Kidney tubule cell (primary cell): ENCODE results near the gene MARCHF3.

ENCODE experiments used
- DNase-seq: peaks from one replicate; pipeline ENCODE4 v3.0.0-alpha.2; 2018; ENCODE audit warnings: low spot score

Gene MARCHF3

DNA sequence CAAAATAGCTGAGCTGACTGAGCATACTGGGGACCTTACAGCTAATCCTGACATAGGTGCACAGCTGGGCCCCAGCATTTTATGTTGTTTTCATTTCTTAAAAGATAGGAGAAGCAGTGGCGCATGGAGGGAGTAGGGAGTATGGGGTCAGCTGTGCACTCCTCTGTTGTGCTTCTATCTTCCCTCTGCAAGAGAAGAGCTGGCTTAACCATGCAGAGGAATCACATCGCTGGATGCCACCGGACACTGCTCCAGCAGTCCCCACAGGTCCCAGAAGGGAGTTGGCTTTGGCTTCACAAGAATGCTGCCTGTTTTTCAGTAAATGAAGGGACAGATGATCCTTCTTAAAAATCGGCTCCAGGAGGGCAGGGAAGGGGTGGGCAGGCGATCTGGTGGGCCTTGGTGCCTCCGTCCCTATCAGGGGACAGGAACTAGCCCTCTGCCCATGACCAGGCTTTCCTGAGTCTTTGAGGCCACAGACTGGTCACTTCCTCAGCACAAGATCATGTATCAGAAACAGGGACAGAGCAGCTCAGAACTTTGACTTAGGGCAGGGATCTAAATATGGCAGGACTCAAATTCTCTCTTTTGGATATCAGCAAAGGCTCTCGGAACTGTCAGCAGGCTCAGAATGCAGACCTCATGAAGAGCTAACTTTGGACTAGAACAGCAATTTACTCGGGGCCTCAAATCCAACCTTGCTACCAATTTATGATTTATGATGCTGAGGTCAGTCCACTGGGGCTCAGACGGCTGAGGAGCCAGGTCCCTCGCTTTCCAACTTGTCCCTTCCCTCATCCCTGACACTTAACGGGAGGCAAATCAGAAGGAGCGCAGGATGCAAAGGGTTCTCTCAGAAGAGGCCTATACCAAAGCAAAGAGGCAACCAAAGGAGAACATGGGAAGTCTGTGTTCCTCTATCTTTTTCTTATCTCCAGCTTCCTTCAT, 47.2 kb downstream of the MARCHF3 start:
- no peak for DNase-seq

DNA sequence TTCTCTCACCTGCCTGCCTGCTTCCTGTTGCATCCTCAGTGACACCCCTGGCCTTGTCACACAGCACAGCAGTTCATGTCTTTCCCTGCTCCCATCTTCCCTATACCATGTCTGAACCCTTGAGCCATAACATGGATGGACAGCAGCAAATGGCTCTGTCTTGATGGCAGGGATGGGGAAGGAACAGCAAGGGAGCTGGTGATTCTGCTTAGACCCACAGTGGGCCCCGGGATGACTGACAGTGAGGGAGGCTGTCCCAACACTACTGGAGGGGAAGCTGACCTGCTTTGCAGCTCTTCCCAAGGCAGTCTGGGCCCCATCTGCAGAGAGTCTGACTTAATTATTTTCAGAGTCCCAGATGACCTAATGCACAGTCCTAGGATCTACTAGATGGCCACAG, 48.2 kb downstream of the MARCHF3 start:
- DNase-seq = no peak

DNA sequence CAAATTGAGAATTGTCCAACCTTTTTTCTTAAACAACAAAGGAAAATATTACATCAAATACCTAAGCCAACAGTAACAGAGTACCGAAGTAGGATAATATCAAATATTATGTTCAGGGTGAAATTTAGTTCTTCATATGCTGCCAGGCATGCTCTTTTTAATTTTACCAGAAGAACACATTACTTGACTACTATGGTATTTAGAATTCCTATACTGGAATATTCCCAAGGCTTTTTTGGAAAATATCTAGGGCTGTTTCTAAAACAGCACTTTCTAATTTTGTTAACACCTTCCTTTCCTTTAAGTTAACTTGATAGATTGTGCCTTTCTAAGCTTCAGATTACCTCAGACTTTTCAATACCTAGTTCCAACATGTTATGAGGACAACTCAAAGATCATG, 48.7 kb downstream of the MARCHF3 start:
- DNase-seq = no peak

DNA sequence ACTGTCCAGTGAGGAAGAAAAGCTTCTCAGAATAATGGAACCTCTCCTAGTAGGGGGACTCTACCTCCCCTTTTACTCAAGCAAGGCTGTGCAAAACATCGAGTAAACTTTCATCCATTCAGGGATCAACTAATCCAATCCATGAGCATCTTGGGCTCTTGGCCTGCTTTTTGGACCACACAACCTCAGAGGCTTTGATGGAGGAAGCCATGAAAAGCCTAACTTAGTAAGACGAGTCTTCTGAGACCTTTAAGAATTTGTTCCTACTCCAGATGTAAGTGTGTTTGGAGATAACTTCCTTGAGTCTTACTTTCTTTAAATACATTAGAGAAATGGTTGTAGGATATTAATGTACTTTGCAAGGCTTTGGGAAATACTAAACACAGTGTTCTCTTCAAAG, 49.1 kb downstream of the MARCHF3 start:
- DNase-seq = no peak

DNA sequence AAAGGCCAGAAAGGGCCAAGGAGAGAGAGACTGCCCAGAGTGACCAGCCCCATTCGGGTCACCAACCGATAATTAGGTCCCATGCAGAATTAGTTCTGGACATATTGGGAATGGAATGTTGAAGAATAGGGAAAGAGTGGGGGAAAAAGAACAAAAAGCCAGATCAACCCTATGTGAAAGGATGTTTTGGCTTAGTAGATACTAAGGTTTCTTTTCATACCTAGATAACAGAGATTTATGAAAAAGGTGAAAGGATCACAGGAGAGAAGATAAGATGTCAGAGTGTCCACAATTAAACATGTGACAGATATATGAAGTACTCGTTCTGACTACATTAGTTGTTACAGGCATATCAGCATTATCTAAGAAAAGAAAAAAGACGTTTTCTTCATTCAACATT, 52.1 kb downstream of the MARCHF3 start:
- no peak for DNase-seq

DNA sequence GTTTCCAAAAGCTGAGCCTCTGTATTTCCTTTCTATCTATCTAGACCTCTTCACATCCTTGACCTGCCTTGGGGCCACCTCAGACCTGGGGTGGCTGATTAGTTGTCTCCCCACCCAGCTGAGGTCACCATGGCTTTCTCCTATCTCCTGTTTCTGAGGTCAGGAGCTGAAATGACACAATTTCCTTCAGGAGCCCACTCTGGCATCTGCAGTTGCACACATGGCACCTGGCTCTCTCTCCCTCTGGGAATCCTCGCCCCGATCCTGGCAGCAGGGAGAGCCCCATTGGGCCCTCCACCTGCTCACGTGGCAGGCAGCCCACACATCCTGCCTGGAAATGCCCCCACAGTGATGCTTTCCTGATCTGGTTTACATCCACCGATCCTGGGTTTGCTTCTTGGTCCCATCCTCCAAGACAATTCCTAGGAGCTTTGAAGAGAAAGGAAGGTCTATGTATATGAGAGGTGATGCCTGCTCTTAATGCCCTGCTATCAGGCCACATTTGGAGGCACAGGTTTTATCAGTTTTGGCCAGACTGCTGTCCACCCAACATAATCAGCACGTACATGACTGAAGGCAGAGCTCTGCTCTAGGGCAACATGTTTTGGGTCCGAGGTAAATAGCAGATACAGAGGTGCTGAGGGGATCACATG, 53.7 kb downstream of the MARCHF3 start:
- DNase-seq = no peak

DNA sequence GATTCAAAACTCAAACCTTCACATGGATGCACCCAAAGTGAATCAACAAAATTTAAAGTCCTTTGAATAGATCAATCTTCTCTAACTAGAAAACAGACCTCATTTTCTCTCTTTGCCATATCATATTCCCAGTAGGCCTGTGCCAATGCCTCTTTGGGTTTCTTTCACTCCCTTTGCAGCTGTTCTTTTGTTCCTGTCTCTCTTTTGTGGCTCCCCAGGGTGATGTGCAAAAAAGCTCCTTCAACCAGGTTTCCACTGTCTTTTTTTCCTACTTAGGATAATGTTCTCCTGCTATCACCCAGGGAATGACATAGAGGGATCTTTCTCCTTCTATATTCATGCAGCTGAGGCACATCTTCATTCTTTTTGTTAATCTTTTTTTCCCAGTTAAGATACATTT, 54.6 kb downstream of the MARCHF3 start:
- DNase-seq = no peak

DNA sequence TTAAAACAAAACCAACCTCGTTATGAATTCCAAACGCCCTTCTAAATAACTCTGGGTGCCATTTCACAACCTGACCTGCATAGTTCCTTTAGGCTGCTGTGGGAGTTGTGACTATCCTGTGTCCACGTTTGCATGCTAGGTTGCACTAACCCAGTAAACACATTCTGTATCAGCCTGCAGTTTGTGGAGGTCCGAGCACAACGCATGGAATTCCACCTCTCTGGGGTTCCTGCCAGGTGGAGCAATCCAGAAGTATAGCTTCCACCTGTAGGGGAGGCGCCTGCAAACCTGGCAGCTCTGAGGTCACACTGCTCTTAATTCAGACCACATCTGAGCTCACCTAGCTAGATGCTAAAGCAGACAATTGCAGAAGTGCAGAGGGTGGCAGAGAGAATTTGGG, 57.2 kb downstream of the MARCHF3 start:
- DNase-seq = no peak

DNA sequence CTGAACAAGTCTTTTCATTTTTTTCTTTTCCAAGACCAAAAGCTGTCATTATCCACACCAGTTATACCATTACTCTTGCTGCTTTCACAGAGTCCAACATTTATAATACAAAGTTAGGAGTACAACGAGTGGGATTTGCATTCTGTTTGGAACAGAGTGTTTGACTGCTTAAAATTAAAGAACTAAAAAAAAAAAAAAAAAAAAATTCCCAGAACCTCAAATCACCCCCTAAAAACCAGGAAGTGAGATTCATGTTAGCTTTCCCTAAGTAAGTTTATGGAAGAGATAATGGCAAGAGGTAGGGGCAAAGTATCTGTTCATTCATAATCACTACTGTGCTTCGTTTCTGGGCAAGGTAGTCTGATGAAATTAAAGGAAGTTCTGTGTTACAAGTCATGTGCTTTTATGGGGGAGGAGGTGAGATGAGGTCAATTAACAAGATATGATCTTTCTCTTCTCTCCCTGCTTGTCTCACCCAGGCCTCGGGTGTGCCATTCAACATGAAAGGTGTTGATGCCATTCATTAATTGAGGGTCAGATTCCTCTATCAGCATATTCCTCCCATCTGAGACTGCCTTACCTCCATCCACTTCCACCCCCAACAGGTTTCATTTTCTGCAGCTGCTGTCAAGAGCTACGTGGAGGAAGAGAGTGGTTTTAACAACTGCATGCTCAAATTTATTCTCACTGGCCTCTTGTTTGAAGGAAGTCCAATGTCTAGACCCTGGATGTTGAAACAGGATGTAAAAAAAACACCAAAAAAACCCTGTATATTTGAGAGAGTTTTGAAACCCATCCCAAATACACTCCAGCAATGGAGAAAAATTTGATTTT, 58.1 kb downstream of the MARCHF3 start:
- no peak for DNase-seq

DNA sequence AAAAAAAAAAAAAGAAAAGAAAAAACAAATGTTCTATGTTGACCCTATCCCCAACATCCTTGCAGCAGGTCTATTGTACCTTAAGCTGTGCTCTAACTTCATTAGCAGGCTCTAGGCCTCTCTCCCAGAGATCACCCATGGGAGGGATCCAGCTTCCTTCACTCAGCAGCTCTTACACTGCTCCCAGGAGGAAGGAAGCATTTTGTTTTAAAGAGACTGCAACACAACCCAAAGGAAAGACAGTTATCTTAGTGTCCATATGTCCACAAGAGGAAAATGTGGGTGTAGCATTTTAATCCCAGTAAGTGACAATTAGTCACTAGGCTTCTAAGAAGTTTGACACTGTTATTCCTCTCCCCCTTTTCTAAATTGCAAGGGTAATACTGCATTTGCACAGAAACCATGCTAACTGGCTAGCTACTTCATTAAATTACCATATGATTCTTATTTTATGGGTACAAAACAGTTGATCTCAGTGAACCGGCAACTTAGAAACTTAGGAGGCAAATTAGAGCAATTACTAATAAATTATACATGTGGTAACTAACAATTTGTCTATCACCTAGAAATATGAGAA, 58.8 kb downstream of the MARCHF3 start:
- DNase-seq = no peak

DNA sequence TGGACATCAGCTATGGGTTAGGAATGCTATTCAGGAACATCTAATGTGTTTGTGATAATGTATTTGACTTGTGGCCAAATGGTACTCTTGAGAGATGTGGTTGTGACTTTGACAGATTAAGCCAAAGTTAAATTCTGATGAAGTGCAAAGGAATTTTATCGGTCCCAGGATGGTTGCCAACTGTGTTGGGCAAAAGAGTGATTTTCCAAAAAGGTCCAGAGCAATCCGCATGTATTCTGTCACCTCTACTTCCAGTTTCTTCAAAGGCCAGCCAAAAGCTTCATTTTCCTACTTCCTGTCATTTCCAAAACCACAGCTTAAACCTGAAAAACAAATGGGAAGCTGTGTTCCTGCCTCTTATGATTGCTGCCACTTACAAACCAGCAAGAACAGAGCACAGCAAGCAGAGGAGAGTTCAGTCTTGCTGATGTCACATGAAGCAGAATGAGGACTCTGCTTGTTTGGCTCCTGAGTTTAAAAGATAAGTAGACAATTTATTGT, 59.8 kb downstream of the MARCHF3 start:
- DNase-seq = no peak

DNA sequence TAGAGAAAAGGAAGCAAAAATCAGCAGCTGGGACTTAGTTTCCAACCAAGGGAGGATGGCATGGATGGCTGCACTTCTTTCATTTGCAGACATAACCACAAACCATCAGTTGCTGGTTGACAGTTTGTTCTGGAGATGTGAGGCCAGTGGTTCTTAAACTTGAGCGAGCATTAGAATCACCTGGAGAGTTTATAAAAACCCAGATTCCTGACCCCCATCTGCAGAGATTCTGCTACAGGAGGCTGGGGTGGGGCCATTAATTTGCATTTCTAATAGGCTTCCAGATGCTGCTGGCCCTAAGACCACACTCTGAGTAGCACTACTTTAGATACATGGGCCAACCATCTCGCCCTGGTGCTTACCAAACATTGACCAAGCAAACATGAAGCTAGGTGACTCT, 60.8 kb downstream of the MARCHF3 start:
- peak; percentile 6 for DNase-seq

DNA sequence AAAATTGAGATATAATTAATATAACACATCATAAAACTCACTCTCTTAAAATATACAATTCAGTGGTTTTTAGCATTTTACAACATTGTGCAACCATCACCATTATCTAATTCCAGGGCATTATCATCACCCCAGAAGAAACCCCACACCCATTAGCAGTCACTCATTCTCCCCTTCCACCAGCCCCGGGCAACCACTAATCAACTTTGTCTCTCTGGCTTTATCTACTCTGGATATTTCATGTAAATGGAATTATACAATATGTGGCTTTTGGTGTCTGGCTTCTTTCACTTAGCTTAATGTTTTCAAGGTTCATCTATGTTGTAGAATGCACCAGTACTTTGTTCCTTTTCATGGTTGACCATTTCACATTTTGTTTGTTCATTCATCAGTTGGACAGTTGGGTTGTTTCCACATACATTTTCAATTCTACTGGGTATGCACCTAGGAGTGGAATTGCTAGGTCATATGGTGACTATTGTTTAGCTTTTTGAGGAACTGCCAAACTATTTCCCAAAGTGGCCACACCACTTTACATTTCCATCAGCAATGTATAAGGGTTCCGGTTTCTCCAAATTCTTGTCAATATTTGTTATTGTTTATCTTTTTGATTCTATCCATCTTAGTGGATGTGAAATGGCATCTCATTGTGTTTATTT, 62.4 kb downstream of the MARCHF3 start:
- no peak for DNase-seq

DNA sequence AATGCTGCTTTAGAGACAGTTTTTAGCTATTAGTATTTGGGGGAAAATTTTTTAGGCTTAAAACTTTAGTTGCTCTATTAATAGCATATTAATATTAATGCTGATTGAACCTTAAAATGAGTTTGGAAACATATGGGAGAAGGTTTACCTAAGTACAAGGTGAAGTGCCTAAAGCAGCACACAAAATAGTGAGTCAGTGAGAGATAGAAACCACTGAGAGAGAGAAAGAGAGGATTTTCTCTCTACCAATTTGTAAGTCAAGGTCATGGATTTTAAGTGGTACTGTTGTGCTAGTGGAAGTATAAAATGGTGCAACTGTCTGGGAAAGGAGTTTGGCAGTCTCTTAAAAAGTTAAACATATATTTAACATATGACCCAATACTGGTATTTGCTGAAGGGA, 64.9 kb downstream of the MARCHF3 start:
- no peak for DNase-seq

DNA sequence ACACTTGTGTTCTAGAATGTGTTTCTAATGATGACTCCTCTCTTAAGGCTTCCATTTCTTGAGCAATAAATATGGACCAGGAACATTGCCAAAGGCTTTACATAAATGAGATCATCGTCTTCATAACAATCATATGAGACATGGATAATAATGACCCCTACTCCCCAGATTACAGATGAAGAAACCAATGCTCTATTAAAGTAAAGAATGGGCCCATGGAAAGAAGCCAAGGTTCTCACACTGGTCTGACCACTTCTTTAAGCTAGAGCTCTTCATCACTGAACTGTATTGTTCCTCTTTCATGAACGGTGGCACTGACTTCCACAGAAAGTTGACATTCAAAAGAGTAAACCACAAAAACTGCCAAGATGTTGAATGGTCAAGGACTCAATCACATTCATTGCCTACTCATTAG, 65.3 kb downstream of the MARCHF3 start:
- DNase-seq = peak; percentile 39

DNA sequence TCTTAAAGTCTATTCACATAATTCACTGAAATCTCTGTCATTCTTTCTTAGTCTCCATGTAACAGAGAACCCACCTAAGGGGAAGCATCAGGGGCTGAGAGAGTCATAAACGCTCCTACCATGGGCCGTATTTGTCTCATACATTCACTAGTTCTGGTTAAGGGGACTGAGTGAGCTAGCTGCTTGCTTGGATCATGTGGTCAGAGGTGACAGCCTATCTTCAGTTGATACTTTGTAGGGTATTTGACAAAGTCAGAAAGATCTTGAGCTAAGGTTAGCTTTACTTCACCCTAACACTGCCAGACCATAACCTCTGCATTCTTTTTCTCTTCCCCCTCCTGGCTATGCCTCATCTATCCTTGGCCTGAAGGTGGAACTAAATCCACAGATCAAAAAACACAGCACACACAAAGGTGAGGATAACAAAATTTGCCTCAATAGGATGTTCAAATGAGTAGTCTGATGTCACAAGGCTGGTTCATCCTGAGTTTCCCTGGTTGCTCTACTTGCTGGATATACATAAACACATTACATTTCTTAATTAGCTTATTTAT, 66.5 kb downstream of the MARCHF3 start:
- DNase-seq = no peak

DNA sequence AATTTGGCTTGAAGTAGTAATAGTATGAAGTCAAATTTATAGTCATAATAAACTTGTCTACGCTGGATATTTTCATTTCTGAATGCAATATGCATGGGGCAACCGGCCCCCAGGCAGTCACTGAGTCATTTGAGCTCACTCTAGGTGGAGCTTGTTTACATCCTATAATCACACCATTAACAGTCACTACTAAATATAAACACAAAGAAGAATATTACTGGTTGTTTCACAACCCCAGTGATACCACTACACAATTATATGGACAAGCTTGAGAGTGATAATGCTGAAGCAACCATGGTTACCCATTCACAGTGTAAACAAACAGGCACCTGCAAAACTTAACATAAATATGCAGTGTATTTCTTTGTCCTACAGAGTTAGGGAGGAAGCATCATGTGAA, 68.7 kb downstream of the MARCHF3 start:
- DNase-seq = no peak

DNA sequence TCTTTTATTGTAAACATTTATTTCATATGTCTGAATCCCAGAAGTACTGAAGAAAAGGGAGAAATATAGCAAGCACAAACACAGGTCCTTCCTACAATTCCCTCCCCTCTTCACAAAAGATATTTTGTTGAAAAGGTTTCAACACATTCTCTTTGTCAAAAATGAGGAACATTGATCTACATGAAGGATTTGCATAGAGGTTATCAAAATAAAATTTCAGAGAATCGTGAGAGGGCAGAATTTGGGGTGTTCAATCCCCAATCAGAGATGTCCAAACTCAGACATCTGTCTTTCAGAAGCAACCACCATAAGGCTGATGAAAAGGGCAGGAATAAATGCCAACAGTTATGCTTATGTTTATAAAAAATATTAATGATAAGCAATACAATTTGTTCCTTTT, 69.2 kb downstream of the MARCHF3 start:
- no peak for DNase-seq

DNA sequence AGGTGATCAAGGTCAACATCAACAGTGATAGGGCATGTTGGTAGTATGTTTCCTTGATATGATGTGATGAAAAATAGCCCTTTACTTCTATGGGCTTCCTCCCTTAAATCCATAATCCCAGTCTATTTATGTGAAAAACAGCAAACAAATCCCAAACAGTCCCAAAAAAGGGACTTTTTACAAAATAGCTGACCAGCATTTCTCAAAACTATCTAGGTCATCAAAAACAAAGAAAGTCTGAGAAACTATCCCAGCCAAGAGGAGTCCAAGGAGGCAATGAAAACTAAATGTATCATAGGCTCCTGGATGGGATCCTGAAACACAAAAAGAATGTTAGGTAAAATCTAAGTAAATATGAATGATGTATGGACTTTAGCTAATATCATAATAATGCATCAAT, 71.2 kb downstream of the MARCHF3 start:
- no peak for DNase-seq

DNA sequence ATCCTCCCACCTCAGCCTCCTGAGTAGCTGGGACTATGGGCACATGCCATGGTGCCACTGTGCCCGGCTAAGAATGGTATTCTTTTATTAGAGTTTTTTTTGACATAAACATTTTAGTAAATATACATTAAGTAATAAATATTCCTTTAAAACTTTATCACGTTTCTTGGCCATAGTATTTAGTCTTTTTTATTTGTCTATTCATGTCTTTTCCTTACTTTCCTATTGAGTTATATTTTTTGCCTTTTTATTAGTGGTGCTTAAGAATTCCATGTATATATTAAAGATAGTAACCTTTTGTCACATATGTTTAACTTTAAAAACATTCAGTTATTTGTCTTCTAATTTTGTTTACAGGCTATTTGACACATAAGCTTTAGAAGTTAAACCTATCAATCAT, 73.4 kb downstream of the MARCHF3 start:
- DNase-seq = no peak

DNA sequence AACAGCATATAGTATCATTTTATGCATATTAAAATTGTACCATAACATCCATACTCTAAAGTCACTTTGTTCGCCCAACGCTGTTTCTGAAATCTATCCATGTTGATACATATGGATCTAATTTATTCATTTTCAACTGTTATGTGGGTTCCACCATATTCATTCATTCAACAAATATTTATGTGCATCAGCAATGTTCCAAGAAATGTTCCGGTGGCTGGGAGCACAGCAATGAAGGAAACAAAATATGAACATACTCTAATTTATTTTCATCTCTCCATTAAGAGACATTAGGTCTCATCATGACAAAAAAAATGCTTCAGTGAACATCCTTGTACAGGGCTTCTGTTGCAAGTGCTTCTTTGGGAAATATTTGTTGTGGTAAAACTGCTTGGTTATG, 75.4 kb downstream of the MARCHF3 start:
- DNase-seq = no peak
